ENCODE results near the gene SLC36A2.
"Not testable (repeated sequence)": the region's sequence is repeated elsewhere in the genome, so short reads cannot be mapped to it uniquely, and the experiment has no call there.

DNA sequence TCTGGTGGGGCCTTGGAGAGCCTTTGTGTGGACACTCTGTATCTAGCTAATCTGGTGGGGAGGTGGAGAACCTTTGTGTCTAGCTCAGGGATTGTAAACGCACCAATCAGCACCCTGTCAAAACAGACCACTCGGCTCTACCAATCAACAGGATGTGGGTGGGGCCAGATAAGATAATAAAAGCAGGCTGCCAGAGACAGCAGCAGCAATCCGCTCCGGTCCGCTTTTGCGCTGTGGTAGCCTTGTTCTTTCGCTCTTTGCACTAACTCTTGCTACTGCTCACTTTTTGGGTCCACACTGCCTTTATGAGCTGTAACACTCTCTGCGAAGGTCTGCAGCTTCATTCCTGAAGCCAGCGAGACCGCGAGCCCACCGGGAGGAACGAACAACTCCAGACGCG lies 37.5 kb downstream of the SLC36A2 start:
- TF ChIP-seq, protein P1, sequence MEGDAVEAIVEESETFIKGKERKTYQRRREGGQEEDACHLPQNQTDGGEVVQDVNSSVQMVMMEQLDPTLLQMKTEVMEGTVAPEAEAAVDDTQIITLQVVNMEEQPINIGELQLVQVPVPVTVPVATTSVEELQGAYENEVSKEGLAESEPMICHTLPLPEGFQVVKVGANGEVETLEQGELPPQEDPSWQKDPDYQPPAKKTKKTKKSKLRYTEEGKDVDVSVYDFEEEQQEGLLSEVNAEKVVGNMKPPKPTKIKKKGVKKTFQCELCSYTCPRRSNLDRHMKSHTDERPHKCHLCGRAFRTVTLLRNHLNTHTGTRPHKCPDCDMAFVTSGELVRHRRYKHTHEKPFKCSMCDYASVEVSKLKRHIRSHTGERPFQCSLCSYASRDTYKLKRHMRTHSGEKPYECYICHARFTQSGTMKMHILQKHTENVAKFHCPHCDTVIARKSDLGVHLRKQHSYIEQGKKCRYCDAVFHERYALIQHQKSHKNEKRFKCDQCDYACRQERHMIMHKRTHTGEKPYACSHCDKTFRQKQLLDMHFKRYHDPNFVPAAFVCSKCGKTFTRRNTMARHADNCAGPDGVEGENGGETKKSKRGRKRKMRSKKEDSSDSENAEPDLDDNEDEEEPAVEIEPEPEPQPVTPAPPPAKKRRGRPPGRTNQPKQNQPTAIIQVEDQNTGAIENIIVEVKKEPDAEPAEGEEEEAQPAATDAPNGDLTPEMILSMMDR (IDR thresholded peaks at IDR 0.05), result not testable (repeated sequence)
- TF ChIP-seq POLR2A (IDR thresholded peaks at IDR 0.05; ENCODE audit: low read depth); POLR2AphosphoS5 (IDR thresholded peaks at IDR 0.05); EP300 (IDR thresholded peaks at IDR 0.05): not testable (repeated sequence)

All from esophagus muscularis mucosa (tissue), 4 donors.